ENCODE measurements around the gene GPN2.
"Not testable (repeated sequence)": the region's sequence is repeated elsewhere in the genome, so short reads cannot be mapped to it uniquely, and the experiment has no call there.

Gene GPN2

GRCh38 chr1:26900815-26901511 lies 10.9 kb upstream of the GPN2 start:
- no peak for DNase-seq (ENCODE audit: low read depth in 2 of 2)

GRCh38 chr1:26900001-26900814 lies 10.1 kb upstream of the GPN2 start, which contains the start of gene GPATCH3:
GPATCH3 (minus strand) TSS chr1:26900467; CDS start chr1:26900442, 25 bp downstream.
- DNase-seq (ENCODE audit: low read depth in 2 of 2), result peak; percentile 75 to 76

GRCh38 chr1:26897351-26897750 lies 7.3 kb upstream of the GPN2 start:
- DNase-seq (ENCODE audit: low read depth in 2 of 2), result no peak

GRCh38 chr1:26894263-26894662 lies 4.2 kb upstream of the GPN2 start:
- DNase-seq (ENCODE audit: low read depth in 2 of 2), result no peak

GRCh38 chr1:26890467-26890796 lies 349 bp upstream of the GPN2 start:
- DNase-seq (ENCODE audit: low read depth in 2 of 2), result no peak

GRCh38 chr1:26888231-26888630 lies 1.9 kb downstream of the GPN2 start:
- no peak for DNase-seq (ENCODE audit: low read depth in 2 of 2)

- DNase-seq (ENCODE audit: low read depth in 2 of 2), result no peak
Observed at GRCh38 chr1:26887125-26887524, 3.0 kb downstream of the GPN2 start.

GRCh38 chr1:26882696-26883463 lies 7.2 kb downstream of the GPN2 start:
- no peak for DNase-seq (ENCODE audit: low read depth in 2 of 2)

GRCh38 chr1:26881611-26882010 lies 8.5 kb downstream of the GPN2 start:
- not testable (repeated sequence) for DNase-seq (ENCODE audit: low read depth in 2 of 2)

- DNase-seq (ENCODE audit: low read depth in 2 of 2), result no peak
Observed at GRCh38 chr1:26879793-26880192, 10.3 kb downstream of the GPN2 start.

- DNase-seq (ENCODE audit: low read depth in 2 of 2), result no peak
Observed at GRCh38 chr1:26877326-26877725, 12.8 kb downstream of the GPN2 start.

- no peak for DNase-seq (ENCODE audit: low read depth in 2 of 2)
Observed at GRCh38 chr1:26874896-26875295, 15.2 kb downstream of the GPN2 start.

- DNase-seq (ENCODE audit: low read depth in 2 of 2), result not testable (repeated sequence)
Observed at GRCh38 chr1:26873097-26873496, 17.0 kb downstream of the GPN2 start.

GRCh38 chr1:26864610-26865480 lies 25.2 kb downstream of the GPN2 start:
- peak; percentile 95 to 97 for DNase-seq (ENCODE audit: low read depth in 2 of 2)

- DNase-seq (ENCODE audit: low read depth in 2 of 2), result no peak
Observed at GRCh38 chr1:26863685-26864077, 26.4 kb downstream of the GPN2 start.

GRCh38 chr1:26862781-26863684 lies 27.1 kb downstream of the GPN2 start, which contains the start of gene SFN:
SFN (plus strand) TSS chr1:26863149; CDS start chr1:26863213, 64 bp downstream.
- DNase-seq (ENCODE audit: low read depth in 2 of 2), result peak; percentile 37 to 40

- DNase-seq (ENCODE audit: low read depth in 2 of 2), result no peak
Observed at GRCh38 chr1:26861889-26862378, 28.1 kb downstream of the GPN2 start.

GRCh38 chr1:26861286-26861701 lies 28.8 kb downstream of the GPN2 start:
- no peak for DNase-seq (ENCODE audit: low read depth in 2 of 2)

- DNase-seq (ENCODE audit: low read depth in 2 of 2), result no peak
Observed at GRCh38 chr1:26858891-26859640, 31.0 kb downstream of the GPN2 start.
